Muscle layer of colon (tissue), 2 donors: ENCODE results near the gene GPD1L.

Experiments used
- H3K27ac ChIP-seq: one replicate; pipeline ENCODE4 v1.7.0; 2013; ENCODE audit warnings: low read depth, mild to moderate bottlenecking, low read length, moderate library complexity
- H3K27me3 ChIP-seq, 2 donors: one replicate each; pipeline ENCODE4 v1.7.0; 2013; ENCODE audit warnings: low read length in 2 of 2, mild to moderate bottlenecking in 2 of 2; ENCODE audit not compliant: insufficient read depth in 2 of 2, control insufficient read depth in 1 of 2
- H3K36me3 ChIP-seq: one replicate; pipeline ENCODE4 v1.7.0; 2013; ENCODE audit warnings: mild to moderate bottlenecking, low read length; ENCODE audit not compliant: insufficient read depth
- H3K4me1 ChIP-seq: one replicate; pipeline ENCODE4 v1.7.0; 2013; ENCODE audit warnings: mild to moderate bottlenecking, low read length; ENCODE audit not compliant: insufficient read depth
- H3K4me3 ChIP-seq, 2 donors: one replicate each; pipeline ENCODE4 v1.7.0; 2013; ENCODE audit warnings: low read length in 2 of 2, low read depth in 1 of 2, mild to moderate bottlenecking in 1 of 2, moderate library complexity in 1 of 2
- H3K9ac ChIP-seq: one replicate; pipeline ENCODE4 v1.7.0; 2013; ENCODE audit warnings: low read length
- H3K9me3 ChIP-seq: one replicate; pipeline ENCODE4 v1.7.0; 2013; ENCODE audit warnings: mild to moderate bottlenecking, low read length
- donor health status: abdominal sarcoma.
- donor health status: Adenocarcinoma of cecum.

Gene GPD1L

GRCh38 chr3:32143849-32144757 is 37.7 kb downstream of the GPD1L start:
- no peaks in the 10 kb centered on the region for H3K4me1 ChIP-seq
- no peaks in the 10 kb centered on the region for H3K27me3 ChIP-seq
- no peaks in the 10 kb centered on the region for H3K9me3 ChIP-seq
- H3K4me3 ChIP-seq, result no peak overlapping the region
- no peak overlapping the region for H3K27ac ChIP-seq
- peaks cover 5% of the 10 kb centered on the region for H3K36me3 ChIP-seq
- H3K9ac ChIP-seq, result no peak overlapping the region

- Histone ChIP-seq H3K4me3 (no peak overlapping the region), H3K36me3 (peaks cover 5% of the 10 kb centered on the region), H3K9me3 (no peaks in the 10 kb centered on the region), H3K27ac (no peak overlapping the region), H3K4me1 (no peaks in the 10 kb centered on the region), H3K9ac (no peak overlapping the region), H3K27me3 (no peaks in the 10 kb centered on the region)
These were observed 40.4 kb downstream of the GPD1L start for GRCh38 chr3:32146746-32147211.

- Histone ChIP-seq H3K27ac (no peak overlapping the region), H3K4me3 (no peak overlapping the region), H3K36me3 (peaks cover 5% of the 10 kb centered on the region), H3K9ac (no peak overlapping the region), H3K9me3 (no peaks in the 10 kb centered on the region), H3K4me1 (no peaks in the 10 kb centered on the region), H3K27me3 (no peaks in the 10 kb centered on the region)
These were observed 41.1 kb downstream of the GPD1L start for GRCh38 chr3:32147509-32147908.

GRCh38 chr3:32147933-32148332 is 41.5 kb downstream of the GPD1L start:
- H3K4me1 ChIP-seq, result no peaks in the 10 kb centered on the region
- H3K9ac ChIP-seq, result no peak overlapping the region
- H3K4me3 ChIP-seq, result no peak overlapping the region
- H3K9me3 ChIP-seq, result no peaks in the 10 kb centered on the region
- peaks cover 5% of the 10 kb centered on the region for H3K36me3 ChIP-seq
- H3K27ac ChIP-seq, result no peak overlapping the region
- no peaks in the 10 kb centered on the region for H3K27me3 ChIP-seq

GRCh38 chr3:32148351-32148750 is 41.9 kb downstream of the GPD1L start:
- Histone ChIP-seq H3K4me1 (no peaks in the 10 kb centered on the region), H3K4me3 (no peak overlapping the region), H3K36me3 (peaks cover 6% of the 10 kb centered on the region), H3K9ac (no peak overlapping the region), H3K27ac (no peak overlapping the region), H3K27me3 (no peaks in the 10 kb centered on the region), H3K9me3 (no peaks in the 10 kb centered on the region)

GRCh38 chr3:32153414-32154204 is 47.2 kb downstream of the GPD1L start:
- Histone ChIP-seq H3K36me3 (peaks cover 17% of the 10 kb centered on the region), H3K9ac (no peak overlapping the region), H3K4me3 (no peak overlapping the region), H3K27me3 (no peaks in the 10 kb centered on the region), H3K9me3 (no peaks in the 10 kb centered on the region), H3K4me1 (no peaks in the 10 kb centered on the region), H3K27ac (no peak overlapping the region)

GRCh38 chr3:32154205-32154579 is 47.8 kb downstream of the GPD1L start:
- H3K4me1 ChIP-seq, result no peaks in the 10 kb centered on the region
- H3K4me3 ChIP-seq, result no peak overlapping the region
- no peaks in the 10 kb centered on the region for H3K9me3 ChIP-seq
- H3K27ac ChIP-seq, result no peak overlapping the region
- H3K27me3 ChIP-seq, result no peaks in the 10 kb centered on the region
- H3K36me3 ChIP-seq, result peaks cover 17% of the 10 kb centered on the region
- no peak overlapping the region for H3K9ac ChIP-seq

GRCh38 chr3:32155117-32155516 is 48.7 kb downstream of the GPD1L start:
- H3K27ac ChIP-seq, result no peak overlapping the region
- no peak overlapping the region for H3K4me3 ChIP-seq
- no peaks in the 10 kb centered on the region for H3K9me3 ChIP-seq
- H3K27me3 ChIP-seq, result no peaks in the 10 kb centered on the region
- no peak overlapping the region for H3K9ac ChIP-seq
- H3K4me1 ChIP-seq, result no peaks in the 10 kb centered on the region
- peaks cover 17% of the 10 kb centered on the region for H3K36me3 ChIP-seq

- Histone ChIP-seq H3K36me3 (peaks cover 32% of the 10 kb centered on the region), H3K9ac (no peak overlapping the region), H3K27me3 (no peaks in the 10 kb centered on the region), H3K27ac (no peak overlapping the region), H3K4me3 (no peak overlapping the region), H3K9me3 (no peaks in the 10 kb centered on the region), H3K4me1 (no peaks in the 10 kb centered on the region)
These were observed 51.3 kb downstream of the GPD1L start for GRCh38 chr3:32157600-32158264.

GRCh38 chr3:32160706-32161214 is 54.3 kb downstream of the GPD1L start:
- no peaks in the 10 kb centered on the region for H3K9me3 ChIP-seq
- peaks cover 24% of the 10 kb centered on the region for H3K36me3 ChIP-seq
- no peak overlapping the region for H3K4me3 ChIP-seq
- no peaks in the 10 kb centered on the region for H3K27me3 ChIP-seq
- no peak overlapping the region for H3K9ac ChIP-seq
- H3K27ac ChIP-seq, result no peak overlapping the region
- H3K4me1 ChIP-seq, result no peaks in the 10 kb centered on the region

GRCh38 chr3:32165442-32165841 is 59.0 kb downstream of the GPD1L start:
- H3K36me3 ChIP-seq, result peaks cover 27% of the 10 kb centered on the region
- H3K9me3 ChIP-seq, result no peaks in the 10 kb centered on the region
- no peaks in the 10 kb centered on the region for H3K4me1 ChIP-seq
- no peak overlapping the region for H3K4me3 ChIP-seq
- no peaks in the 10 kb centered on the region for H3K27me3 ChIP-seq
- no peak overlapping the region for H3K27ac ChIP-seq
- no peak overlapping the region for H3K9ac ChIP-seq
